DMS114 treated with DMSO at 0.1 percent for 48 hours (cell line): ENCODE measurements around the gene NCKAP5.
A peak's percentile ranks its signal among the peaks of the same experiment; 100 is the strongest.

Experiments
- DNase-seq: peaks from one replicate; lab custom pipeline; 2025; ENCODE audit not compliant: unreplicated experiment; lab: John Stamatoyannopoulos, UW

The NCKAP5 gene

GRCh38 chr2:133173224-133173623 is 395.0 kb downstream of the NCKAP5 start:
- no peak for DNase-seq

GRCh38 chr2:133171393-133172004 is 396.8 kb downstream of the NCKAP5 start:
- peak; percentile 27 for DNase-seq

DNA sequence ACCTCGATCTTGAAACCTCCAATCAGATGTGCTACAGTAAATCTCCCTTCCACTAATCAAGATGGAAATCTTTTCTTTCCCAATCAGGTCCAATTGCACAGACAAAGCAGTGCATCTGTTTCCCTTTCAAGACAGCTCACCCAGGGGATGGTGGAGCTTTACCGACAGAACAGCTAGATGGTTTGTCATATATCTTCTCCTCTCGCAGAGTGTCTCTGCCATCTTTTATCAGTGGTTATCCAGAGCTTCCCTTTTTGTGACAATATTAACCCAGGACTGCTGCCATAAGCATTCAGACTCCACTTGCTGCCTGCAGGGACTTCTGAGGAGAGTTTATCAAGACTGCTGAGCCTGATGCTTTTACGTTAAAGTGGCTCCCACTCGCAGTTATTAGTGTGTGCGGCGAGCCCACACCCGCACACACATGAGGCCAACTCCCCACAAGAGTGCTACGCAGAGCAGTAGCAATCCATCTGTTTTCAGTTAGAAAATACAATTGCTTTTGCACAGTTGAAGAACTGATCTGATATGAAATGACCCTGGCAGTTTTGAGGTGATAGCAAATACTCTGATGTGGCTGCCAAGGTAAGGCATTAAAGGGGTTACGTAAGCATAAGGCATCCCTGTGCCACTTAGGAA is 398.9 kb downstream of the NCKAP5 start:
- no peak for DNase-seq

DNA sequence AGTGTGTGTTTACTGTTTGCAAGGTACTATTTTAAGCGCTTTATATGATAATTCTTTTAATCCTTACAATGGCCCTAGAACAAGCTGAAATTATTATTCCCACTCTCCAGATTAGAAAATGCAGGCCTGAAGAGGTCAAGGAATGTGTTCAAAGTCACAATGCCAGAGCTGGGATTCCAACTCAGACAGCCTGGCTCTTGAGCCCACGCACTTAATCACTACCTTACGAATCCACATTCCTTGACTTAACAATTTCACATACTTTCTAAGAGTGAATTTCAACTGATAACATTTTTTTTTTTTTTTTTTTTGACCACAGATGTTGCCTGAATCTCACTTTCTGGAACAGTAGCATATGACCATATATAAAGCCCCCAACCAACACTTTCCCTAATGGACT is 400.3 kb downstream of the NCKAP5 start:
- no peak for DNase-seq

- DNase-seq, result no peak
These were observed 401.0 kb downstream of the NCKAP5 start for GRCh38 chr2:133167223-133167622.

- DNase-seq, result no peak
These were observed 402.2 kb downstream of the NCKAP5 start for GRCh38 chr2:133166031-133166430.

- DNase-seq, result no peak
These were observed 405.2 kb downstream of the NCKAP5 start for GRCh38 chr2:133163111-133163510.

DNA sequence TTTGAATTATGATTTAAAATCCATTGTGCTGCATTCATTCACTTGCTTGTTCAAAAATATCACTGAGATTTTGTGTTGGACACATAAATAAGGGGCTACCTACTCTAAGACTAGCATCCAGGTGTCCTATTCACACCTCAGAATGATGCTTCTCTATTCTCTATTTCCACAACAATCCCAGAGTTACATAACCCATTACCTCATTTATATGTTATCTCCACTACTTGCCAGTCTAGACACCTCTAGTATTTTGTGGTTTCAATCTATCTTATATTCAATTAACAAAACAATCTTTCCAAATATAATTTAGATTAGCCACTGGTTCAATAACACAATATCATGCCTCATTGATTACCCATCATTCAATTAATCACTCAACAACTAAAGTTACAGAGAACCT is 409.8 kb downstream of the NCKAP5 start:
- no peak for DNase-seq

- no peak for DNase-seq
These were observed 410.2 kb downstream of the NCKAP5 start for GRCh38 chr2:133158024-133158423.

GRCh38 chr2:133157141-133157540 is 411.1 kb downstream of the NCKAP5 start:
- no peak for DNase-seq

DNA sequence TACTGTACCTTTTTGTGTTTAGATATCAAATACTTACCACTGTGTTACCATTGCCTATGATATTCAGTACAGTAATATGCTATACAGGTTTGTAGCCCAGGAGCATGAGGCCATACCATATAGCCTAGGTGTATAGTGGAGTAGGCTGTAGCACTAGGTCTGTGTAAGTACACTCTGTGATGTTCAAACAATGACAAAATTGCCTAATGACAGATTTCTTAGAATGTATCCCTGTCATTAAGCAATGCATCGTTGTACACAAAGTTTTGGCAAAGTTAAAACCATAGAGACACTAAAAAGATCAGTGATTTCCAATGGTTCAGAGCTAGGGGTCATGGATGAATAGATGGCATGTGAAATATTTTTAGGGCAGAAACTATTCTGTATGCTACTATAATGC is 415.5 kb downstream of the NCKAP5 start:
- DNase-seq, result no peak

DNA sequence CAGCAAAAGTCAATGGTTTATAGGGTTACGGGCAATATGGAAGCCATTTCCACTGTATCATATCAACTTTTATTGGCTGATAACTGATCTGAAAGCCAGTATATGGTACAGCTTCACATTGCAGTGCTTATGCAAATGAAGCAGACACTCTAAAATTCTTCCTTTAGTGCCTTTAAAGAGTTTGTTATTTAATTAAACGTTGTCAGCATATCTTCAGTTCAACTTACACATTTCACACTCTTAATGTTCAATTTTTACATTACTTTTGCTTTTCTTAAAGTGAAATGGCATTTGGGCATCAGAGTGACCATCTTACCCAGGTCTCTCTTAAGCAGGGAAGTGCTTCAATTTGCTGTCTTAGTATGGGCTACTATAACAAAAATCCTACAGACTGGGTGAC is 420.1 kb downstream of the NCKAP5 start:
- no peak for DNase-seq

DNA sequence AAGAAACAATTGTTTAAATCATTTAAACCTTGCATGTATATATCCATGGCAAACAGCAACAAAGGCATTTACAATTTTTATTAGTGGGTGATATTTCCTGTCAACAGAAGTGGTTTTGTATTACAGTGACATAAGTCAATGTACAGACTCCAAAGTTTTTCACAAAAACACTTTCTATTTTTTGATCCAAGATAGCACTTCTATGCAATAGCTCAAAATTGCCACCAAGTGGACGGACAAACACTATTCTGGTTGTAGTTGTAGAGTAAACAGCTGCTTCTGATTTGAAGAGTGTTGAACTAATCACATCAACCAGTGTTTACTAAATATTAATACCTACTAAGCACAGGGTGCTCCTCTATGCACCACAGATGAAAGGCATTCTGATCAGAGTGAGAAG is 421.4 kb downstream of the NCKAP5 start:
- DNase-seq, result no peak

GRCh38 chr2:133143645-133144044 is 424.6 kb downstream of the NCKAP5 start:
- DNase-seq, result no peak

GRCh38 chr2:133142087-133142486 is 426.2 kb downstream of the NCKAP5 start:
- DNase-seq, result no peak

DNA sequence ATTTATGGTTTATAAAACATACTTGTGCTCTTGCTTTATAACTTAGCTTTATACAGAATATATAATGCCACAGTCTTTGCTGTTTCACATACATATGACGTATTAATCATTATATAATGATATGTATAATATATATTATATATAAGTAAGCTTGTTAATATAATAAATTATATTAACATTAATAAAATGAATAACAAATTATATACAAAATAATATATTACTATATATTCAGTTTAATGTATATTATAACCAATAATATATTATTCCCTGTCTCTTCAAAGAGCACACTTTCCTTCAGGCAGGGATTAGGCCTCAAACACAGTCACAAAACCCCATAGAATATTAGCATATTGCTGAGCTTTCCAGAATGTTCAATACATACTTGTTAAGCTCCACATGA is 427.6 kb downstream of the NCKAP5 start:
- no peak for DNase-seq

GRCh38 chr2:133139847-133140533 is 428.3 kb downstream of the NCKAP5 start:
- no peak for DNase-seq

DNA sequence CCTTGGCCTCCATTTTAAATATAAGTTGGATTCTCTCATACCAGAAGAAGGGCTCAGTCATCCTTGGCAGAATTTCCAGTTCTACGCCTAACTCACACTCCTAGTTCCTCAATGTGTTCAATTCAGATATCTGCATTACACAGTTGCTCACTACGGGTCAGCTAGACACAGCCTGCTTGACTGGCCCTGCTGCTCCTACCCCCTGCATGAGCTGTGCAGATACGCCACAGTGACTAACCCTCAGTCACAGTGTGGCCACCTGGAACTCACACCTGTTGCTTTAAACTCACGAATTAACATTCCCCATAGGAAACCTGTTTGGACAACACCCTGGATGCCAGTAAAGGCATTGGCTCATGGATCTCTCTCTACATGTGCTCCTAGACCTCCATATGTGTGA is 429.6 kb downstream of the NCKAP5 start:
- no peak for DNase-seq

- no peak for DNase-seq
These were observed 433.1 kb downstream of the NCKAP5 start for GRCh38 chr2:133135035-133135654.

- no peak for DNase-seq
These were observed 437.6 kb downstream of the NCKAP5 start for GRCh38 chr2:133130548-133131246.

DNA sequence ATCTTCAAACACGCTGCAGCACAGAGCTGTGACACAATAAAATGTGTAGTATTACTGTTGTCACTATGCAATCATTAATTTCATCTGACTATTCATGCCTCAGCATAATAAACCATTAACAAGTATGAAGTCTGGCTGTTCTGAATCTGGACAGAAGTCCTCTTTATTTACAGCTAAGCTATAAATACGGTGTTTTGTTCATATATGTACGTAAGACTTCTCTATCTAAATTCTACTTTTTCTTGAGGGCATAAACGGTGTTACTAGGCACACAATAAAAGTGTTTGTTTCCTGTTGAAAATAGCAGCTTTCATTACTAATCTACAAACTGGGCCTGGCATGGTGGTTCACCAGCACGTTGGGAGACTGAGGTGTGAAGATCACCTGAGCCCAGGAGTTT is 443.8 kb downstream of the NCKAP5 start:
- DNase-seq, result no peak
